HG02840 (cell line): ENCODE results near the gene C2CD3.

Experiments used
- ATAC-seq: cut with Tn5 transposase; IDR thresholded peaks from one replicate; pipeline ENCODE4 v1.9.1; 2021; ENCODE audit warnings: mild to moderate bottlenecking, moderate library complexity, moderate number of reproducible peaks; ENCODE audit not compliant: unreplicated experiment, low FRiP score

The C2CD3 gene

GRCh38 chr11:73969091-73969490, 201.7 kb downstream of the C2CD3 start:
- ATAC-seq, result no peak

GRCh38 chr11:73968356-73968966, 202.3 kb downstream of the C2CD3 start:
- no peak for ATAC-seq

GRCh38 chr11:73965764-73966121, 205.1 kb downstream of the C2CD3 start:
- ATAC-seq, result no peak

GRCh38 chr11:73965076-73965763, 205.6 kb downstream of the C2CD3 start:
- ATAC-seq, result no peak

- ATAC-seq, result no peak
Observed at GRCh38 chr11:73963861-73964260, 206.9 kb downstream of the C2CD3 start.
